Smooth muscle cell (in vitro differentiated cells): ENCODE measurements around the gene NOS1AP. TPM values are rescaled to one million over a fixed set of nuclear protein-coding genes. Genes with fewer than 3 reads are reported as not detected.

ENCODE experiments used
- DNase-seq: peaks from one replicate; lab custom pipeline; 2025; ENCODE audit not compliant: unreplicated experiment; lab: John Stamatoyannopoulos, UW
- H2AFZ ChIP-seq: fragments of 200-600 bp; sonication (generic); 2 replicates; pipeline ENCODE4 v1.6.0; 2016; ENCODE audit warnings: antibody characterized with exemption, low read depth, mild to moderate bottlenecking
- H3F3A ChIP-seq: fragments of 200-600 bp; sonication (generic); 2 replicates; pipeline ENCODE4 v1.6.0; 2017; ENCODE audit warnings: antibody characterized with exemption, low read depth
- H3K27ac ChIP-seq: fragments of 200-600 bp; sonication (generic); 2 replicates; pipeline ENCODE4 v1.5.1; 2016; ENCODE audit warnings: low read depth, mild to moderate bottlenecking
- H3K27me3 ChIP-seq: fragments of 200-600 bp; sonication (generic); 2 replicates; pipeline ENCODE4 v1.6.1; 2016; ENCODE audit warnings: low read depth, mild to moderate bottlenecking
- H3K36me3 ChIP-seq: fragments of 200-600 bp; sonication (generic); 2 replicates; pipeline ENCODE4 v1.5.1; 2016; ENCODE audit warnings: low read depth
- H3K4me1 ChIP-seq: fragments of 200-600 bp; sonication (generic); 2 replicates; pipeline ENCODE4 v1.5.1; 2016; ENCODE audit warnings: low read depth
- H3K4me2 ChIP-seq: fragments of 200-600 bp; sonication (generic); 2 replicates; pipeline ENCODE4 v1.6.0; 2016; ENCODE audit warnings: mild to moderate bottlenecking
- H3K4me3 ChIP-seq: fragments of 200-600 bp; sonication (generic); 2 replicates; pipeline ENCODE4 v1.5.1; 2016; ENCODE audit warnings: mild to moderate bottlenecking
- H3K79me2 ChIP-seq: fragments of 200-600 bp; sonication (generic); 2 replicates; pipeline ENCODE4 v1.6.0; 2016; ENCODE audit warnings: low read depth, mild to moderate bottlenecking
- H3K9ac ChIP-seq: fragments of 200-600 bp; sonication (generic); 2 replicates; pipeline ENCODE4 v1.6.0; 2016; ENCODE audit warnings: low read depth
- H3K9me3 ChIP-seq: fragments of 200-600 bp; sonication (generic); replicated peaks from 2 replicates; pipeline ENCODE4 v1.5.1; 2016; ENCODE audit warnings: low read depth
- H4K20me1 ChIP-seq: fragments of 200-600 bp; sonication (generic); 2 replicates; pipeline ENCODE4 v1.6.0; 2016; ENCODE audit warnings: low read depth
- WGBS: methylation state at CpG from one replicate; pipeline ENCODE4 v1.1.7; 2016; ENCODE audit warnings: low lambda C conversion rate; 5-methylcytosine and 5-hydroxymethylcytosine counted together
- polyA plus RNA-seq: library from polyadenylated mRNA; unstranded; fragments of >200 nt; fragmentation: Nextera tagmentation; extraction: Ambion mirVana; gene quantifications from 2 replicates; pipeline ENCODE4 v1.2.1, GENCODE V29; 2016
- total RNA-seq: library from RNA; depleted of rRNA; stranded (reverse); fragments of >200 nt; gene quantifications from 2 replicates; pipeline ENCODE4 v1.2.3, GENCODE V29; 2014
- TF ChIP-seq, protein P1 (sequence below): fragments of 200-600 bp; sonication (generic); IDR thresholded peaks from 2 replicates; pipeline ENCODE4 v1.5.1; 2017; ENCODE audit warnings: borderline replicate concordance, mild to moderate bottlenecking, antibody characterized with exemption; ENCODE audit not compliant: insufficient read depth, poor library complexity, severe bottlenecking

NOS1AP gene
- total and polyA plus RNA-seq, 2 experiments from 2014 or later = 0.54 to 0.80 TPM

DNA sequence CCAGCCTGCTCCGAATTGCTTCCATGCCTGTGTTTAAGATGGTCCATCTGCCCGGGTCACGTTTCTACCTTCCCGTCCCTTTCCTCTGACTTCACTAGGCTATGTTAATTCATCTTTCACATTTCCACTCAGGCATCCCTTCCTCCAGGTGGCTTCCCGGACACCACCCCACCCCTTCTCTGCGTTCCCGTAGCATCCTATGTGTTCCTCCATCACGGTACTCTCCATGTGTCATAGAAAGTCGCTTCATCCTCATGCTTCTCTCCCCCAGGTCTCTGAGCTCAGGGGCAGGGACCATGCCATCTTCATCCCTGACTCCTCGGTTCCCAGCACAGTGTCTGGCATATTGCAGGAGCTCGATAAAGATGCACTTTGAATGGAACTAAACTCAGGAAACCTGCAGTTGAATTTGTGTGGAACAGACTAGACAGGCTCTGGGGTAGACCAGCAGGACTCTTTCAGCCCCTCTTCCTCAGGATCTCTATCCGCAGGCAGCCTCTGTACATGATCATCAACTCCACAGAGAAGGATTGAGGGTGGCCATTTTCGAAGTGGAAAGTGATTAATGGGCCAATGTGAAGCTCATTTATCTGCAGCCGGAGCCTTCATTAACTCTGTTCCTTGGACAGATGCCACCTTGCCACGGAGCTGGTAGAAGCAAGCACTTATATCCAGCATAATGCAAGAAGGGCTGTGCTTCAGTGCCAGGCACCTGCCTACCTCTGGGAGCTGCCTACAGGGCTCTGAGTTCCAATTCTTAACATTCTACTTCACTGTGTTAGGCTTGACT lies 321.1 kb downstream of the NOS1AP start:
- no peak overlapping the region for H3K4me2 ChIP-seq
- no peak overlapping the region for H2AFZ ChIP-seq
- H3K36me3 ChIP-seq = no peaks in the 10 kb centered on the region
- no peaks in the 10 kb centered on the region for H3F3A ChIP-seq
- no peak overlapping the region for H3K4me3 ChIP-seq
- DNase-seq = no peak
- H3K9me3 ChIP-seq = no peaks in the 10 kb centered on the region
- H4K20me1 ChIP-seq = no peaks in the 10 kb centered on the region
- peaks cover 41% of the 10 kb centered on the region for H3K4me1 ChIP-seq
- no peak overlapping the region for H3K27ac ChIP-seq
- no peak overlapping the region for H3K9ac ChIP-seq
- 88% methylated on average over 15 of the region's 15 CpGs for WGBS
- peaks cover 5% of the 10 kb centered on the region for H3K27me3 ChIP-seq
- no peaks in the 10 kb centered on the region for H3K79me2 ChIP-seq
- TF ChIP-seq, protein P1, sequence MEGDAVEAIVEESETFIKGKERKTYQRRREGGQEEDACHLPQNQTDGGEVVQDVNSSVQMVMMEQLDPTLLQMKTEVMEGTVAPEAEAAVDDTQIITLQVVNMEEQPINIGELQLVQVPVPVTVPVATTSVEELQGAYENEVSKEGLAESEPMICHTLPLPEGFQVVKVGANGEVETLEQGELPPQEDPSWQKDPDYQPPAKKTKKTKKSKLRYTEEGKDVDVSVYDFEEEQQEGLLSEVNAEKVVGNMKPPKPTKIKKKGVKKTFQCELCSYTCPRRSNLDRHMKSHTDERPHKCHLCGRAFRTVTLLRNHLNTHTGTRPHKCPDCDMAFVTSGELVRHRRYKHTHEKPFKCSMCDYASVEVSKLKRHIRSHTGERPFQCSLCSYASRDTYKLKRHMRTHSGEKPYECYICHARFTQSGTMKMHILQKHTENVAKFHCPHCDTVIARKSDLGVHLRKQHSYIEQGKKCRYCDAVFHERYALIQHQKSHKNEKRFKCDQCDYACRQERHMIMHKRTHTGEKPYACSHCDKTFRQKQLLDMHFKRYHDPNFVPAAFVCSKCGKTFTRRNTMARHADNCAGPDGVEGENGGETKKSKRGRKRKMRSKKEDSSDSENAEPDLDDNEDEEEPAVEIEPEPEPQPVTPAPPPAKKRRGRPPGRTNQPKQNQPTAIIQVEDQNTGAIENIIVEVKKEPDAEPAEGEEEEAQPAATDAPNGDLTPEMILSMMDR = no peak

DNA sequence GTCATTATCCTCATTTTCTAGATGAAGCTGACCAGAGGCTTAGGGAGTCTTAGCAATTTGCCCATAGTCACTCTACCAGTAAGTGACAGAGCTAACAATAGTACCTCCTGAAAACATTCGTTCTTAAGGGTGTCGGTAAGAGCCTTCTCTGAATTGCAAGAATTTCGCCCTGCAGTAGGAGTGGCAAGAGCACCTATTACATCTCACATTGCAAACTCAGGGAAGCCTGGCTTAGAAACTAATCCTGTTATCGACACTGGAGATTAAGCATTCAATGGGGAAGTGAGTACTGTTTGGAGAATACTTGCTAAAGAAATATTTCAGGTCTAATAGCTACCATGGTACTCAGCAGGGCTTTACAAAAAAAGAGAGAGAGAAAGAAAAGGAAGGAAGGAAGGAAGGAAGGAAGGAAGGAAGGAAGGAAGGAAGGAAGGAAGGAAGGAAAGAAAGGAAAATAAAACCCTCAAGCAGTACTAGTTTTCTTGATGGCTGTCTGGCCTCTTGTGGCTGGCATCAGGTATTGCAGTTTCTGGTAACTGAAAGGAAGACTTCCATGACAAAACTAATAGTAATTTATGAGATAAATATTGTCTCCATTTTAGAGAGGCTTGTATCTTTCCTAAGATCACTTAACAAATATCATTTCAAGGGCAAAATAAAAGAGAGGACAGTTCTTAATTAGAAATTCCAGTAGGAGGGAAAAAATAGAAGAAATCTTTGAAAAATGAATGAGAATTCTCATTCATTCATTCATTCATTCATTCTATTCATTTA lies 322.5 kb downstream of the NOS1AP start:
- H3K9me3 ChIP-seq = no peaks in the 10 kb centered on the region
- H3K27me3 ChIP-seq = peaks cover 19% of the 10 kb centered on the region
- peaks cover 41% of the 10 kb centered on the region for H3K4me1 ChIP-seq
- H3K4me2 ChIP-seq = peak overlapping the region; percentile 53
- no peaks in the 10 kb centered on the region for H4K20me1 ChIP-seq
- no peak overlapping the region for H2AFZ ChIP-seq
- TF ChIP-seq, protein P1 = peak; percentile 74
- no peaks in the 10 kb centered on the region for H3F3A ChIP-seq
- no peak overlapping the region for H3K4me3 ChIP-seq
- no peak for DNase-seq
- no peak overlapping the region for H3K9ac ChIP-seq
- WGBS = 9% methylated on average over 4 of the region's 4 CpGs
- no peak overlapping the region for H3K27ac ChIP-seq
- H3K79me2 ChIP-seq = no peaks in the 10 kb centered on the region
- no peaks in the 10 kb centered on the region for H3K36me3 ChIP-seq

DNA sequence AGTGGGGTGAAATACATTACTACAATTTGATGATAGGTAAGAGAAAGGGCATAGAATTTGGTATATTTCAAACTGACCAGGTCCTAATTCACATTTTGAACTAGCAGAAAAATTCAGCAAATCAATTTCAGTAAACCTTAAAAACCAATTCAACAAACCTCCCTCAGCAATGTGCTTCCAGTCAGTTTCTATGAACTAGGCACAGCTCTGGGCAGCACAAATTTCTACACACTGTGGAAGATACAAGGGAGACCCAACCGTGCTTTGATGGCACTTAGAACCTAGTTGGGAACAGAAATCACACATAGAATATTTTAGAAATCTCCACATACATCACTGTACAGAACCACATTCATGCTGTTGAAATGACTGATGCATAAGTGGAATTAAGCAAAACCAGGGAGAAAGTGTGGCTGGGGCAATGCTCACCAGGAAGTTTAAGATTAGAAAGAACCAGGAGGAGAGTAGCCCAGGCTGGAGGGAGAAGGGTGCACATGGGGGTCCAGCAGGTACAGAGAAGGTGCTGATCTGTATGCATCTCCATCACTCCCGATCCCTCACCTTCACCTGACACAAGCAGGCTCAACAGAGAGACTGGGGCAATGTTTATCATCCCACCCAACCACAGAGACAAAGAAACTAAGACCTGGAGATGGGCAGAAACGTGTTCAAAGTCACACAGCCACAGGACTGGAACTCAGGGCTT lies 326.9 kb downstream of the NOS1AP start:
- H3K27ac ChIP-seq = no peak overlapping the region

More for the DNA sequence above, 326.9 kb downstream of the NOS1AP start:
- TF ChIP-seq, protein P1 = no peak
- Histone ChIP-seq H3K27me3 (peaks cover 25% of the 10 kb centered on the region), H3K9me3 (no peaks in the 10 kb centered on the region), H3K36me3 (no peaks in the 10 kb centered on the region), H4K20me1 (no peaks in the 10 kb centered on the region), H3K4me1 (peaks cover 13% of the 10 kb centered on the region), H3K9ac (no peak overlapping the region), H3K4me3 (no peak overlapping the region), H2AFZ (no peak overlapping the region), H3K79me2 (no peaks in the 10 kb centered on the region), H3F3A (no peaks in the 10 kb centered on the region), H3K4me2 (no peak overlapping the region)
- DNase-seq = no peak
- WGBS = 88% methylated on average over 3 of the region's 3 CpGs
